H9 (cell line): Measurements from ENCODE around the gene ABCC4. TPM values are rescaled to one million over a fixed set of nuclear protein-coding genes. Genes with fewer than 3 reads are reported as not detected.

ENCODE experiments used
- DNase-seq: peaks from one replicate; pipeline ENCODE4 v3.0.0-alpha.2; 2017
- H2AFZ ChIP-seq: one replicate; pipeline ENCODE4 v1.6.1; 2013; ENCODE audit warnings: mild to moderate bottlenecking, low read length, control low read depth, moderate library complexity
- H2AK5ac ChIP-seq: 2 replicates; pipeline ENCODE4 v1.6.1; 2013; ENCODE audit warnings: low read length, control low read depth, mixed read lengths; ENCODE audit not compliant: insufficient read length
- H2BK120ac ChIP-seq: one replicate; pipeline ENCODE4 v1.6.1; 2013; ENCODE audit warnings: low read depth, mild to moderate bottlenecking, low read length, control low read depth, inconsistent platforms; ENCODE audit not compliant: poor library complexity, severe bottlenecking
- H2BK12ac ChIP-seq: 2 replicates; pipeline ENCODE4 v1.6.1; 2013; ENCODE audit warnings: low read length, control low read depth, mixed read lengths, low read depth; ENCODE audit not compliant: insufficient read length
- H2BK15ac ChIP-seq: 2 replicates; pipeline ENCODE4 v1.6.1; 2013; ENCODE audit warnings: low read depth, low read length, control low read depth
- H2BK20ac ChIP-seq: one replicate; pipeline ENCODE4 v1.6.1; 2013; ENCODE audit warnings: low read depth, mild to moderate bottlenecking, low read length, control low read depth, inconsistent platforms; ENCODE audit not compliant: poor library complexity, severe bottlenecking
- H2BK5ac ChIP-seq: 2 replicates; pipeline ENCODE4 v1.6.1; 2013; ENCODE audit warnings: low read length, control low read depth, mixed read lengths; ENCODE audit not compliant: insufficient read length
- H3K14ac ChIP-seq: 2 replicates; pipeline ENCODE4 v1.6.1; 2013; ENCODE audit warnings: low read length, control low read depth; ENCODE audit not compliant: insufficient read depth
- H3K18ac ChIP-seq: 2 replicates; pipeline ENCODE4 v1.6.1; 2013; ENCODE audit warnings: low read depth, mild to moderate bottlenecking, mixed read lengths, low read length, control low read depth; ENCODE audit not compliant: insufficient read length
- H3K23ac ChIP-seq: 2 replicates; pipeline ENCODE4 v1.6.1; 2013; ENCODE audit warnings: low read length, control low read depth, mixed read lengths, low read depth; ENCODE audit not compliant: insufficient read length
- H3K23me2 ChIP-seq: 2 replicates; pipeline ENCODE4 v1.6.1; 2013; ENCODE audit warnings: low read depth, mild to moderate bottlenecking, mixed read lengths, low read length, control low read depth; ENCODE audit not compliant: insufficient read length, poor library complexity, severe bottlenecking
- H3K27ac ChIP-seq: 2 replicates; pipeline ENCODE4 v1.5.1; 2013; ENCODE audit warnings: low read length, control low read depth, mixed read lengths, low read depth; ENCODE audit not compliant: insufficient read length
- H3K27me3 ChIP-seq: 2 replicates; pipeline ENCODE4 v1.6.1; 2013; ENCODE audit warnings: low read length, control low read depth, inconsistent platforms; ENCODE audit not compliant: insufficient read depth
- H3K4ac ChIP-seq: 2 replicates; pipeline ENCODE4 v1.6.1; 2013; ENCODE audit warnings: low read depth, mild to moderate bottlenecking, control low read depth, inconsistent platforms, low read length, moderate library complexity
- H3K4me1 ChIP-seq: 2 replicates; pipeline ENCODE4 v1.6.1; 2013; ENCODE audit warnings: low read length, control low read depth, inconsistent platforms; ENCODE audit not compliant: insufficient read depth
- H3K4me2 ChIP-seq: 2 replicates; pipeline ENCODE4 v1.6.1; 2013; ENCODE audit warnings: low read length, control low read depth, mixed read lengths; ENCODE audit not compliant: insufficient read length, insufficient read depth
- H3K56ac ChIP-seq: 2 replicates; pipeline ENCODE4 v1.6.1; 2013; ENCODE audit warnings: low read depth, mild to moderate bottlenecking, mixed read lengths, low read length, control low read depth; ENCODE audit not compliant: insufficient read length
- H3K79me1 ChIP-seq: 2 replicates; pipeline ENCODE4 v1.6.1; 2013; ENCODE audit warnings: low read depth, mild to moderate bottlenecking, moderate library complexity, low read length, control low read depth, inconsistent platforms; ENCODE audit not compliant: insufficient read depth, poor library complexity, severe bottlenecking
- H3K79me2 ChIP-seq: 2 replicates; pipeline ENCODE4 v1.6.1; 2013; ENCODE audit warnings: low read length, control low read depth, inconsistent platforms; ENCODE audit not compliant: insufficient read depth
- H3K9ac ChIP-seq: 2 replicates; pipeline ENCODE4 v1.6.1; 2013; ENCODE audit warnings: low read length, control low read depth, mixed read lengths; ENCODE audit not compliant: insufficient read length; ENCODE audit errors: extremely low read depth
- H3K9me3 ChIP-seq: one replicate; pipeline ENCODE4 v1.6.1; 2013; ENCODE audit warnings: low read depth, low read length, inconsistent platforms; ENCODE audit not compliant: control insufficient read depth
- H3T11ph ChIP-seq: one replicate; pipeline ENCODE4 v1.6.1; 2013; ENCODE audit warnings: mild to moderate bottlenecking, low read length, control low read depth, inconsistent platforms
- H4K20me1 ChIP-seq: one replicate; pipeline ENCODE4 v1.6.1; 2013; ENCODE audit not compliant: control insufficient read depth, insufficient read length, insufficient read depth
- H4K5ac ChIP-seq: 2 replicates; pipeline ENCODE4 v1.6.1; 2013; ENCODE audit warnings: low read depth, mild to moderate bottlenecking, mixed read lengths, low read length, control low read depth; ENCODE audit not compliant: insufficient read length
- H4K8ac ChIP-seq: replicated peaks from 2 replicates; pipeline ENCODE4 v1.6.1; 2013; ENCODE audit warnings: low read length, control low read depth, mixed read lengths, low read depth; ENCODE audit not compliant: insufficient read length
- H4K91ac ChIP-seq: 2 replicates; pipeline ENCODE4 v1.6.1; 2013; ENCODE audit warnings: low read depth, mild to moderate bottlenecking, moderate library complexity, mixed read lengths, low read length, control low read depth; ENCODE audit not compliant: insufficient read length
- H3K27ac Mint-ChIP-seq, 3 experiments: 2 replicates in 2 of 3; 3 replicates in 1 of 3; pipeline ENCODE4 v1.8.0; 2020 to 2021; ENCODE audit warnings: mixed read lengths in 3 of 3, mild to moderate bottlenecking in 1 of 3, moderate library complexity in 1 of 3
- H3K27me3 Mint-ChIP-seq: 2 replicates; pipeline ENCODE4 v1.8.0; 2021; ENCODE audit warnings: low read depth, mild to moderate bottlenecking, moderate library complexity, mixed read lengths
- H3K36me3 Mint-ChIP-seq, 3 experiments: 2 replicates in 2 of 3; 3 replicates in 1 of 3; pipeline ENCODE4 v1.8.0; 2020 to 2021; ENCODE audit warnings: low read depth in 3 of 3, mixed read lengths in 3 of 3; ENCODE audit not compliant: insufficient read depth in 1 of 3
- H3K4me1 Mint-ChIP-seq, 2 experiments: 2 replicates each; pipeline ENCODE4 v1.8.0; 2020; ENCODE audit warnings: mixed read lengths in 2 of 2
- H3K4me3 Mint-ChIP-seq, 2 experiments: 2 replicates in 1 of 2; 3 replicates in 1 of 2; pipeline ENCODE4 v1.8.0; 2020 to 2021; ENCODE audit warnings: mild to moderate bottlenecking in 2 of 2, mixed read lengths in 2 of 2, moderate library complexity in 1 of 2
- H3K9me3 Mint-ChIP-seq, 2 experiments: 2 replicates in 1 of 2; 3 replicates in 1 of 2; pipeline ENCODE4 v1.8.0; 2020; ENCODE audit warnings: mild to moderate bottlenecking in 2 of 2, mixed read lengths in 2 of 2, moderate library complexity in 1 of 2
- CTCF ChIP-seq: fragments of 200-600 bp; sonication (generic); conservative IDR thresholded peaks from 3 replicates; pipeline ENCODE4 v1.8.0; 2021; ENCODE audit warnings: antibody characterized with exemption, mild to moderate bottlenecking
- WGBS: extraction: QIAGEN DNeasy Blood & Tissue Kit; methylation state at CpG from one replicate; pipeline ENCODE4 v1.1.7; 2013; ENCODE audit warnings: missing lambda C conversion rate, low lambda C conversion rate, mixed read lengths; ENCODE audit not compliant: insufficient read length; ENCODE audit errors: extremely low coverage; 5-methylcytosine and 5-hydroxymethylcytosine counted together
- total RNA-seq: library from RNA; stranded (reverse); gene quantifications from 2 replicates; pipeline ENCODE4 v1.2.1, GENCODE V29; 2021

ABCC4 gene
- total RNA-seq, 1 experiment from 2014 or later: 5.9 TPM

DNA sequence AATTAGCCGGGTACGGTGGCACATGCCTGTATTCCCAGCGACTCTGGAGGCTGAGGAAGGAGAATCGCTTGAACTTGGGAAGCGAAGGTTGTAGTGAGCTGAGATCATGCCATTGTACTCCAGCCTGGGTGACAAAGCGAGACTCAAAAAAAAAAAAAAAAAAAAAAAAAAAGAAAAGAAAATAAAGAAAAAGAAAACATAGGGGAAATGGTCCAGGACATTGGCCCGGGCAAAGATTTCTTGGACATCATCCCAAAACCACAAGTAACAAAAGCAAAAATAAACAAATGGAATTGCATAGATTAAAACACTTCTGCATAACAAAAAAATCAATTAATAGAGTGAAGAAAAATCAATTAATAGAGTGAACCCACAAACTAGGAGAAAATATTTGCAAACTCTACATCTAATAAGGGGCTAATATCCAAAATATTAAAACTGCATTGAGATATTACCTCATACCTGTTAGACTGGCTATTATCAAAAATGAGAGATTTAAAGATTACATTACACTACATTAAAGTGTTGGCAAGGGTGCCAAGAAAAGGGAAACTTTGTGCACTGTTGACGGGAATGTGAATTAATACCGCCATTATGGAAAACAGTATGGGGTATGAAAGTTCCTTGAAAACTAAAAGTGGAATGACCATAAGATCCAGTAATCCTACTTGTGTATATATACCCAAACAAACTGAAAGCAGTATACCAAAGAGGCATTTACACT, 18.5 kb upstream of the ABCC4 start:
- no peak for TF ChIP-seq CTCF
- H4K8ac ChIP-seq: no peak overlapping the region
- no peak overlapping the region for H3K18ac ChIP-seq
- no peak overlapping the region for H2AK5ac ChIP-seq
- no peak for DNase-seq
- Mint-ChIP-seq H3K4me1 (no peaks in the 10 kb centered on the region), H3K27me3 (no peaks in the 10 kb centered on the region; the same call in 1 of the 2 replicates), H3K4me3 (no peak overlapping the region), H3K36me3 (no peaks in the 10 kb centered on the region), H3K9me3 (no peaks in the 10 kb centered on the region; a peak in 1 of 5 replicates), H3K27ac (no peak overlapping the region)
- no peak overlapping the region for H2AFZ ChIP-seq
- H3K14ac ChIP-seq: no peak overlapping the region
- H3K4me2 ChIP-seq: no peak overlapping the region
- no CpG with 5 or more reads among the region's 9 CpGs for WGBS
- no peaks in the 10 kb centered on the region for H3K9me3 ChIP-seq
- no peak overlapping the region for H4K5ac ChIP-seq
- no peak overlapping the region for H3K4ac ChIP-seq
- no peak overlapping the region for H2BK20ac ChIP-seq
- no peak overlapping the region for H2BK120ac ChIP-seq
- no peak overlapping the region for H3K23ac ChIP-seq
- no peak overlapping the region for H3K56ac ChIP-seq
- H3K27me3 ChIP-seq: no peaks in the 10 kb centered on the region
- H3K4me1 ChIP-seq: no peaks in the 10 kb centered on the region
- H3K9ac ChIP-seq: no peak overlapping the region
- no peak overlapping the region for H2BK5ac ChIP-seq
- no peak overlapping the region for H2BK15ac ChIP-seq
- H3K27ac ChIP-seq: no peak overlapping the region
- H4K91ac ChIP-seq: no peak overlapping the region
- H3K79me1 ChIP-seq: no peaks in the 10 kb centered on the region
- H3K23me2 ChIP-seq: no peaks in the 10 kb centered on the region
- H4K20me1 ChIP-seq: no peaks in the 10 kb centered on the region
- no peak overlapping the region for H3T11ph ChIP-seq
- no peak overlapping the region for H2BK12ac ChIP-seq
- no peaks in the 10 kb centered on the region for H3K79me2 ChIP-seq
